Adrenal gland (tissue), 19 donors: Measurements from ENCODE around the gene SNCB. TPM values are rescaled to one million over a fixed set of nuclear protein-coding genes. Genes with fewer than 3 reads are reported as not detected.

Experiments used
- DNase-seq, 7 donors: peaks; one replicate each; pipeline ENCODE4 v3.0.0-alpha.2; 2019 to 2020
- H3K27ac ChIP-seq, 5 donors: fragments of 200-600 bp; sonication (generic) in 4 of 5; 1 replicate in 3 of 5; 2 replicates in 2 of 5; pipeline versions ENCODE4 v1.5.1 to v1.8.0; 2016 to 2020; ENCODE audit warnings: mild to moderate bottlenecking in 1 of 5
- H3K27me3 ChIP-seq: fragments of 200-600 bp; 2 replicates; pipeline ENCODE4 v1.8.0; 2021
- H3K36me3 ChIP-seq, 2 donors: fragments of 200-600 bp; replicated peaks in 1 of 2; 1 replicate in 1 of 2; 2 replicates in 1 of 2; pipeline versions ENCODE4 v1.5.1 to v1.8.0; 2018 to 2022
- H3K4me1 ChIP-seq, 2 donors: fragments of 200-600 bp; replicated peaks in 1 of 2; 1 replicate in 1 of 2; 2 replicates in 1 of 2; pipeline versions ENCODE4 v1.5.1 to v1.8.0; 2018 to 2021
- H3K4me3 ChIP-seq, 4 donors: fragments of 200-600 bp; sonication (generic) in 3 of 4; one replicate each; pipeline ENCODE4 v1.5.1; 2016 to 2018
- H3K9me3 ChIP-seq, 3 donors: fragments of 200-600 bp; sonication (generic) in 1 of 3; replicated peaks in 1 of 3; 1 replicate in 2 of 3; 2 replicates in 1 of 3; pipeline versions ENCODE4 v1.5.1 to v1.8.0; 2016 to 2021
- CTCF ChIP-seq, 6 experiments: fragments of 450-650 bp in 4 of 6; fragments of 200-600 bp in 2 of 6; sonication (generic) in 1 of 6; IDR thresholded peaks; 1 replicate in 5 of 6; 2 replicates in 1 of 6; pipeline versions ENCODE4 v1.5.1 to v1.8.0; 2016 to 2021; ENCODE audit warnings: antibody characterized with exemption in 6 of 6, mild to moderate bottlenecking in 2 of 6, moderate library complexity in 1 of 6
- POLR2A ChIP-seq, 2 donors: fragments of 450-650 bp; IDR thresholded peaks; one replicate each; pipeline ENCODE4 v1.6.1; 2017; ENCODE audit warnings: antibody characterized with exemption in 2 of 2, mild to moderate bottlenecking in 2 of 2, moderate library complexity in 1 of 2
- WGBS, 4 donors: extraction: QIAGEN DNeasy Blood & Tissue Kit in 2 of 4; methylation state at CpG; one replicate each; pipeline versions ENCODE4 v1.1.5 to v1.1.7; 2013 to 2017; 5-methylcytosine and 5-hydroxymethylcytosine counted together
- intact Hi-C, 2 donors: fragments of 100-400 bp; cut with DNase I; formaldehyde crosslinking; loops; one replicate each; pipeline versions ENCODE4 v1.14.1 to v1.15.0; 2022 to 2023
- long read RNA-seq, 10 donors: library from polyadenylated mRNA in 3 of 10; unstranded in 2 of 10; stranded (forward) in 1 of 10; transcript quantifications; one replicate each; pipeline ENCODE4 v2.0.0 and lab custom pipeline, GENCODE V29; 2021 to 2026
- polyA plus RNA-seq, 3 donors: library from polyadenylated mRNA; stranded (reverse); fragments of 200-250 nt in 2 of 3; fragments of 350-450 nt in 1 of 3; fragmentation: Illumina TruSeq in 1 of 3; extraction: RNeasy Lipid Tissue Mini Kit (QIAGEN cat#74804) in 1 of 3; gene quantifications; one replicate each; pipeline ENCODE4 v1.2.3, GENCODE V29; 2013 to 2014
- total RNA-seq, 9 donors: library from RNA; depleted of rRNA in 4 of 9; stranded (reverse); fragments of >200 nt in 4 of 9; fragments of 120-200 nt in 1 of 9; fragmentation: NEBNext Ultra II Directional in 1 of 9; extraction: Animal tissue kit (Norgen Biotek cat#: 25700) in 1 of 9; gene quantifications; one replicate each; pipeline versions ENCODE4 v1.1.0 to v1.2.4, GENCODE V29; 2013 to 2023
- donor health status: healthy with polysubstance abuse.
- donor health status: Bipolar disorder and iron deficiency.
- donor health status: DM: yes; HTN: yes; CAD: no.
- donor health status: DM: no; HTN: no; CAD: no.
- donor health status: DM: no; HTN: no; CAD: no.
- donor health status: DM: yes; HTN: yes; CAD: no.

Gene SNCB
- 1 to 10 TPM in 2 of 9 donors, under 1 TPM in 3, not detected in 4; 0.19 to 2.4 (median 0.78) TPM for total RNA-seq
- polyA plus RNA-seq = 1 to 10 TPM; 1.0 to 8.6 (median 2.8) TPM
- long read RNA-seq, donor 1, partial matches to known transcripts = 0 of 1 reads
- long read RNA-seq, donor 1, other reads (novel, unspliced or antisense) = 0 of 1 reads
- long read RNA-seq, donor 2 = 0 reads
- long read RNA-seq, donor 3 = 0 reads
- long read RNA-seq, donor 4 = 0 reads
- long read RNA-seq, donor 5, partial matches to known transcripts = 0 of 8 reads
- long read RNA-seq, donor 5, other reads (novel, unspliced or antisense) = 8 of 8 reads
- long read RNA-seq, donor 6 = 0 reads
- long read RNA-seq, donor 7, partial matches to known transcripts = 0 of 1 reads
- long read RNA-seq, donor 7, other reads (novel, unspliced or antisense) = 0 of 1 reads
- long read RNA-seq, donor 8 = 0 reads
- long read RNA-seq, donor 9 = 0 reads
- long read RNA-seq, donor 10 = 0 reads

- peaks cover 35% of the 10 kb centered on the region for H3K27me3 ChIP-seq
- H3K4me1 ChIP-seq = peaks cover 8 to 16% of the 10 kb centered on the region in 2 donors
- H3K9me3 ChIP-seq = no peaks in the 10 kb centered on the region
- H3K27ac ChIP-seq = peak within 1 kb of the TSS in 1 of 5 donors; percentile 48
- no peaks in the 10 kb centered on the region for H3K36me3 ChIP-seq
- DNase-seq = peak in 2 of 7 donors; percentile 28 to 70
- TF ChIP-seq CTCF (IDR thresholded peaks at IDR 0.05) (no peak), POLR2A (IDR thresholded peaks at IDR 0.05) (peak in 1 of 2 donors; percentile 17)
- 0 to 3% (median 2%) methylated on average over 25 to 94 of the region's 94 CpGs for WGBS, 4 donors
- intact Hi-C loops = no loop called here
- peak within 1 kb of the TSS in 1 of 4 donors; percentile 51 for H3K4me3 ChIP-seq
Observed at GRCh38 chr5:176629853-176630680, at the start of gene SNCB, which contains the start of gene EIF4E1B. TSS of gene SNCB (minus strand) at chr5:176630534. CDS start at chr5:176629654, 880 bp downstream. TSS of gene EIF4E1B (plus strand) at chr5:176630675. CDS start at chr5:176642788, 12,113 bp downstream.

DNA sequence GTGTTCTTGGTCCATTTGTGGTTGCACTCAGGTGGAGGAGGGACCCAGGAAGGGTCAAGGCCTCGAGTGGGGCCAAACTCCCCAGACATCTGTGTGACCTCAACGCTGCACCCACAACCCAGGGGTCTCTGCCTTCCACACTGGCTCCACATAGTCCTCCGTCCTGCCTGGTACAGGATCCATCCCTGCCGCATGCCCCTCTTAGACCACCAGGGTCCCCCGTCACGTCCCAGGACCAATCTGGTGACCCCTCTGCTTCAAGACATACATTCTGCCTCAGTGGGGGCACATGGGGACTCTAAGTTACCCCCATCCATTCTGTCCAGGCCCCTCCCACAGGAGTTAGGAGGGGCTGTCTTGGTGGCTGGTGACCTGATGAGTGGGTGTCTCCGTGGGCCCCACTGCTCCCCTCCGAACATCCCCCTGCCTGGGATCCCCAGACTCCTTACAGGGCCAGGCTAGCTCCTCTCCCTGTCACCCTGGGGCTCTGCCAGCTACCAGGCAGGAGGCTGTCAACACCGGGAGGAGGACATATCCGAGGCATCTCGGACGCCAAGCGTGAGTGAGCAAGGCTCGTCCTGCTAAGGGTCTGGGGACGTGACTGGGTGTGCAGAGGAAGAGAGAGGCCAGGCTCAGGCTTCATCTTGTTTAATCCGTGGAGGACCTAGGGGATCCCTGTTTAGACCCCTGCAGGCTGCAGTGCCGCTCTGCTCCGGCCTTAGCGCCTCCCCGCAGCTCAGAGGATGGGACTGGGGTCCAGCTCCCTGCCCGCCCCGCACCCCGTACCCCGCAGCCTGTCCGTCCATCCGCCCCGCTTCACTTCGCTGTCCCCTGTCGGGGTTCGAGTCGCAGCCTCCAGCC lies 49.3 kb upstream of the SNCB start:
- Histone ChIP-seq H3K4me1 (no peaks in the 10 kb centered on the region), H3K27me3 (peaks cover 15% of the 10 kb centered on the region), H3K9me3 (no peaks in the 10 kb centered on the region), H3K36me3 (no peaks in the 10 kb centered on the region), H3K4me3 (no peak overlapping the region), H3K27ac (no peak overlapping the region)
- TF ChIP-seq POLR2A (IDR thresholded peaks at IDR 0.05) = no peak
- TF ChIP-seq CTCF (IDR thresholded peaks at IDR 0.05) = no peak
- WGBS, 4 donors = 41 to 70% (median 47%) methylated on average over 6 to 31 of the region's 31 CpGs
- intact Hi-C loops = no loop called here
- DNase-seq = no peak

DNA sequence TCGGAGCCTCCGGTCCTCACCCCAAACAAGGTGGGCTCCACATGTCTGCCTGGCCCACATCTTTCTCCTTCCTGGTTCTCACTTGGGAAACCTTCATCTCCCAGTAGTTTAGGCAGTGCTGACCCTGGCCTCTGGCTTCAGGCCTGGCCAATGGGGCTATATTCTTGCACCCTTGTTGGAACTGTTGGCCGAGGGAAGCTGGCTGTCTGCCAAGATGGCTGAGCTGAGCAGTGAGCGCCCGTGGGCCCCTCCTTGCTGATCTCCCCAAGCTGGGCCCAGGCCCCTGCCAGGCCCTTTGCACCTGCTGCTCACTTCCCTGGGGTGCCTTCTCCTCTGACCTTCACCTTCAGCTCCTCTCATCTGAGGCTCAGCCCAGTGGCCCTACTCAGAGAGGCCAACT lies 48.2 kb upstream of the SNCB start:
- 76 to 88% (median 85%) methylated on average over 5 of the region's 5 CpGs for WGBS, 4 donors

More for the DNA sequence above, 48.2 kb upstream of the SNCB start:
- no peaks in the 10 kb centered on the region for H3K9me3 ChIP-seq
- intact Hi-C loops = no loop called here
- no peaks in the 10 kb centered on the region for H3K4me1 ChIP-seq
- DNase-seq = no peak
- peaks cover 19% of the 10 kb centered on the region for H3K27me3 ChIP-seq
- no peak overlapping the region for H3K4me3 ChIP-seq
- no peak overlapping the region for H3K27ac ChIP-seq
- no peak for TF ChIP-seq POLR2A (IDR thresholded peaks at IDR 0.05)
- TF ChIP-seq CTCF (IDR thresholded peaks at IDR 0.05) = no peak
- H3K36me3 ChIP-seq = no peaks in the 10 kb centered on the region
